CD4-positive, alpha-beta memory T cell (primary cell): ENCODE data around the gene HMX3. TPM values are rescaled to one million over a fixed set of nuclear protein-coding genes. Genes with fewer than 3 reads are reported as not detected.

Experiments used
- polyA plus RNA-seq, 2 donors: library from polyadenylated mRNA; unstranded; fragments of 300-500 nt; fragmentation: Illumina TruSeq; gene quantifications; one replicate each; pipeline ENCODE4 v1.2.3, GENCODE V29; 2021
- total RNA-seq, 2 experiments: library from RNA; stranded (reverse); gene quantifications; one replicate each; pipeline ENCODE4 v1.2.3, GENCODE V29; 2021

HMX3 gene
- total and polyA plus RNA-seq, 4 experiments from 2014 or later: not detected

Other genes with a start within 250 kb of the HMX3 start
- not detected for gene FAM24A, start 225.4 kb upstream of the HMX3 start, total RNA-seq
- gene FAM24A, start 225.4 kb upstream of the HMX3 start, polyA plus RNA-seq: not detected
- gene C10orf88, start 181.7 kb upstream of the HMX3 start, total RNA-seq: 10 to 100 TPM; 10.5 to 12.3 TPM
- 1 to 10 TPM; 8.1 to 9.6 TPM for gene C10orf88, start 181.7 kb upstream of the HMX3 start, polyA plus RNA-seq
- 1 to 10 TPM; 3.9 to 4.7 TPM for gene PSTK, start 155.6 kb upstream of the HMX3 start, total RNA-seq
- gene PSTK, start 155.6 kb upstream of the HMX3 start, polyA plus RNA-seq: 10 to 100 TPM in 1 of 2 donors, 1 to 10 TPM in 1; 6.0 to 11.6 TPM
- 10 to 100 TPM; 37.4 to 45.9 TPM for gene IKZF5, start 127.2 kb upstream of the HMX3 start, total RNA-seq
- gene IKZF5, start 127.2 kb upstream of the HMX3 start, polyA plus RNA-seq: 10 to 100 TPM; 11.0 to 14.7 TPM
- 10 to 100 TPM; 35.7 to 36.4 TPM for gene ACADSB, start 127.0 kb upstream of the HMX3 start, total RNA-seq
- gene ACADSB, start 127.0 kb upstream of the HMX3 start, polyA plus RNA-seq: 10 to 100 TPM; 26.9 to 45.3 TPM
- gene HMX2, start 12.2 kb downstream of the HMX3 start, total RNA-seq: not detected
- gene HMX2, start 12.2 kb downstream of the HMX3 start, polyA plus RNA-seq: not detected
- 100 to 1,000 TPM; 162 to 169 TPM for gene BUB3, start 18.4 kb downstream of the HMX3 start, total RNA-seq
- 100 to 1,000 TPM; 226 to 371 TPM for gene BUB3, start 18.4 kb downstream of the HMX3 start, polyA plus RNA-seq